GM19025 (cell line): ENCODE measurements around the gene PALLD.

Source experiments
- ATAC-seq: cut with Tn5 transposase; IDR thresholded peaks from one replicate; pipeline ENCODE4 v1.9.1; 2021; ENCODE audit warnings: mild to moderate bottlenecking, low read depth, moderate library complexity; ENCODE audit not compliant: unreplicated experiment

Gene PALLD

GRCh38 chr4:168854350-168854921 is 357.6 kb downstream of the PALLD start:
- ATAC-seq: no peak

DNA sequence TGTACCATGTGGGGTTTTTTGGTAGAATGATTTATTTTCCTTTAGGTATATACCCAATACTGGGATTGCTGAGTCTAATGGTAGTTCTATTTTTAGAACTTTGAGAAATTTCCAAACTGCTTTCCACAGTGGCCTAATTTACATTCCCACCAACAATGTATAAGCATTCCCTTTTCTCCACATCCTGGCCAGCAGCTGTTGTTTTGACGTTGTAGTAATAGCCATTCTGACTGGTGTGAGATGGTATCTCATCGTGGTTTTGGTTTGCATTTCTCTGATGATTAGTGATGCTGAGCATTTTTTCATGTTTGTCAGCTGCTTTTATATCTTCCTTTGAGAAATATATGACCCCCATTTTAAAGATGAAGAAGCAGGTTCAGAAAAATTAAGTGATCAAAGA is 359.5 kb downstream of the PALLD start:
- ATAC-seq: no peak

- ATAC-seq: no peak
Observed at GRCh38 chr4:168857009-168857408, 360.2 kb downstream of the PALLD start.

DNA sequence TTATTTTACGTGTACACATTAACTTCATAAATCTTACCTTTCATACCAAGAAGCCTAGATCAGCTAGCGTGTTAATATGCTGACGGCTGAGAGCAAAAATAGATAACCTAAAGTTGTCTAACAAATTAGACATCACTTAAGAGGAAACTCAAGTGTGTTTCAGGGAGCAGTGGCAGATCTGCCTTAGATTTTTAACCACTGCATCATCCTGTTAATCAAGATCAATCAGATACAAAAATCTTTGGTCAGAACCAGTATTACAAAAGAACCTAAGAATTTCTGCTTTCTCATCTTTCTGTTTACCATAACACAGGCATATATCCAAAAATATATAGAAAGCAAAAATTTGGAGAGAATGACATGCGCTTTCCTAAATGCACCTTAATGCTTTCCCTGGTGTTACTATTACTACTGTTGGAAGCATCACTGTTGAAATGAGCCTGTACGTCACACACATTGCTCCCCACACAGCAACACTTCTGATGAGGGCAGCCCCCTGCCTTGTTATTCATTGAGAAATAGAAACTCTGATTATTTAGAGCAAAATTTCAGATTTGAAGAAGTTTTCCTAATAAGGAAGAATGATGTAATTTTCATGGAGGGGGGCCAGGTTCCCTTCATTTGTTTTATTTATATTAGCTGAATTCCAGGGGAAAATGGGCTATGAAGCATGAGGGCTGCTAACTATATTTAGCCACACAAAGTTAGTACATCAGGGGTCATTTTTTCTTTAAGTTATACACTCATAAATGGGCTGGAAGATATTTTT is 360.9 kb downstream of the PALLD start:
- no peak for ATAC-seq

DNA sequence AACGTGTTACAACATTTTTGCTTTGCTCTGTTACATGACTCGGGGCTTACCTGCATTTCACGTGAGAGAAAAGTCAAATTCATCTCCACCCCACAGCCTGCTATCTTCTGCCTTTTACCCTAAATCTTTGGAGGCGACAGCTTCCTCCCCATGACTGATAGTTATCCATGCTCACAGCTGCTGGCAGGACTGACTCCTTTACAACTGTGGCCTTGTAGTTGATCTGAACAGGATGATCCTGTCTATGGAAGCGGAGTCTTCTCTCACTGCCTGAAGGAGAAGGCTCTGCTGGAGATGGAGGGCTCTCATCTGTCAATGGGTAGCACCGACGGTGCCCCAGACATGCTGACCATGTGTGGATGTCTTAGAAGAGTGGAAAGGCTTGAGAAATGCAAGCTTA is 362.2 kb downstream of the PALLD start:
- no peak for ATAC-seq

DNA sequence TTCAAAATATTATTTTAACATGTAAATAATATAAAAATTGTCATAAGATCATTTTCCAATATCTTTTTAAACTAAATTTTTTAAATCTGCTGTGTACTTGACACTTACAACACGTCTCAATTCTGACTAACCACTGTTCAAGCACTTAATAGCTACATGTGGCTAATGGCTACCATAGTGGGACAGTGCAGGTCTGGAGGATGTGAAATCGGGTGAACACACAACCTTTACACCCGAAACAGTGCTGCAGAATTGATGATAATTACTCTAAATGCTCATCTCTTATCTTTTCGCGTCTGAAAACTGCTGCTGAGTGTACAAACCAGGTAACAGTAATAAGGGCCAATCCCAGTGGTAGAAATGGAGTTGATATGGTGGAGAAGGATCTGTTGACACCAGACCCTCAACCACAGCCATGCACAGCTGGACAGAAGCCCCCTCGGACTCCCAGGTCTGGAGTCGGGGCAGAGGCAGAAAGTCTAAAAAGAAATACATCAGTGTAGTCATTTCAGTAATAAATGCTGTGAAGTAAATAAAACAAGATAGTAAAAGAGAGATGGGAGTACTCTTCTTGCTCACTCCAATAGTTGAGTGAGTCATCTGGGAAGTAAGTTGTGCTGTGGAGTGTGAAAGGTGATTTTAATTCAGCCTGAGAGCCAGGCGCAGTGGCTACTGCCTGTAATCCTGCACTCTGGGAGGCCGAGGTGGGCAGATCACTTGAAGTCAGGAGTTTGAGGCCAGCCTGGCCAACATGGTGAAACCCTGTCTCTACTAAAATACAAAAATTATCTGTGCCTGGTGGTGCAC is 363.2 kb downstream of the PALLD start:
- peak; percentile 92 for ATAC-seq

- no peak for ATAC-seq
Observed at GRCh38 chr4:168860827-168861226, 364.0 kb downstream of the PALLD start.

DNA sequence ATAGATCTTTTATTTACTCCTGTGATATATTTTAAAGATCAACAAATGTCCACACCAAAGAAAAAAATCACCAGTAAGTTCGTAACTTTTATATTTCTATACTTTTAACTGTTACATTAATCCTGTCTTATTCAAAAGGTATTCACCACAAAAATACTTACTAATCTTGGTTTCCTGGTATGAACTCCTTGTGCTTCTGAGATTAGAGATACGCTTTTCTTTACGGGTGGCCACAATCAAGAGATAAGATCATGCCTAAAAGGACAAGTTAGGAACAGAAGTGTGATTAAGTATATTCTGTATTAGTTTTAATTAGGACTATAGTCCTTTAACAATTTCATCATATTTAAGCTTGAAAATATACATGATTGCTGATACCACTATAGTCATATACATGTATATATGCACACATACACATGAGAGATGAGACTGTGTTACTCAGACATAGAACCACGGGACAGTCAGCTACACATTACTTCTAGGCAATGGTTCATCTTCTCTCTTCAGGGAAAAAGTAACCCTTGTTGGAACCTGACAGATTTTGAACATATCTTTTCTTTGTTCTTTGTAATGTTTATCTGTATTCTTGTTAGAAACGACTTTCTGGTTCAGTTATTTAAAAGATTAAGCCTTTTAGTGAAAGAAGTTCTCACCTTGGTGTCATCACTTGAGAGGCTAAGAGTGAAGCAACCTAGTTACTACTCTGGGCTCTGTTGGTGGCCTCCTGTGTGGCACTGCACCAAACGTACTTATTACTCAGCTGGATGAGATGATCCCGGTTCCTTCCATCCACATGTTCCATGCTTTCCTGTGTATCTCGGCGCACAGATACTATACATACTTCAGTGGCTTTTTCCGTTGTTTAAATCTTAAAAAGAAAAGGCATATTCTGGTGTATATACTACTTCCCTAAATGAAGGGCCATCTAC is 367.1 kb downstream of the PALLD start:
- no peak for ATAC-seq

DNA sequence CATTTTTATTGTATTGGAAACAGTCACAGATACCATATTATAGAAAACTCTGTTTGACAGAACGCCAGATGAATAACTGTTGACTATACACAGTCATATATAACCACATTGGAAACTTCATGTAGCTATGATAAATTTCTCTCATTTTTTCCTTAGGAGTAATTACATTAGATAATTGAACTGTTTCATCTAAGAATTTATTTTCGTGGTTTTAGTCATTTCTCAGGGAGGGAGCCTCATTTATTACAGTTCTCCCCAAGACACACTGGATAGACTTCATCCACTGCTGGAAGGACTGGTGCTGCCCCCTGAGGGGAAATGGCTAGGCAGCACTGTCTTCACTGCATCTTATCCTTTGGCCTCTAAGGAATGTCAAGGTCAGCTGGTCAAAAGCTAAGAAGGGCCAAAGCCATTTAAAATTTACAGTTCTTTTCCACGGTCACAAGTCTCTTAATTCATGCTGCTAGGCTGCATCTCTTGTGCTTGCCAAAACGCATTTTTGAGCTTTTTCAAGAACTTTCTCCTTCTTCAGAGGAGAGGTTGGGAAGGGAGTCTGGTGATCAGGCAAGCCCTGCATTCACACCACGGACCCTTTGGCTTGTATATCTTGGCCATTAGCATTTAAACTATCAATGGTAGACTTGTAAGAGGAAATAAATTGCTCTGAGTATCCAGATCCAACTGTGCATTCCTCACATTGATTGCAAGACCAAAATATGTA is 368.1 kb downstream of the PALLD start:
- ATAC-seq: no peak

DNA sequence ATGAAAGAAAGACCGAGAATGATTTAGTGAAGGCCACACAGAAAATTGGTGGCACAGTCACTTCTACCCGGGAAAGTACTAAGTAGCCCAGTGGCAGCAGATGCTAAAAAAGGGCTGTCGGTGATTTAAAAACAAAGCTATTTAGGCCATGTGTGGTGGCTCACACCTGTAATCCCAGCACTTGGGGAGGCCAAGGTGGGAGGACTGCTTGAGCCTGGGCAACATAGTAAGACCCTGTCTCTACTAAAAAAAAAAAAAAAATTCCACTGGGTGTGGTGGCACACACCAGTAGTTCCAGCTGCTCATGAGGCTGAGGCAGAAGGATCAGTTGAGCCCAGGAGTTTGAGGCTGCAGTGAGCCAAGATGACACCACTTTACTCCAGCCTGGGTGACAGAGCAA is 369.0 kb downstream of the PALLD start:
- ATAC-seq: no peak

DNA sequence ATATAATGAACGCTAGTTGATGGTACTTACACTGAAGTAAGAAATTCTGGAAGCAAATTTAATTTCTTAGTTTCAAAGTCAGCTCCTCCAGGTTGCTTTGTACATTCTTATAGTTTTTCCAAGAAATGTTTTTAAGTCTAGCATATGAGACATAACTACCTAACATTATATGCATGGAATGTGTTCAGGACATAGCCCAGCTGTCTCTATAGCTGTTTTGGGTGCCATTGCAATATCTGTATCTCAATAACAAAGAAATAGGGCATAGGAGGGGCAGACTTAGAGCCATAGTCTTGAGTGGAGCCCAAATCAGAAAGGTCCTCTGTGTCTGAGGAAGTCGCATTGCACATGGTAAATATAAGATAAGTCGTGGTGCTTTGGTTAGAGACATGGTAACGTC is 369.8 kb downstream of the PALLD start:
- no peak for ATAC-seq

- no peak for ATAC-seq
Observed at GRCh38 chr4:168867128-168867527, 370.3 kb downstream of the PALLD start.

DNA sequence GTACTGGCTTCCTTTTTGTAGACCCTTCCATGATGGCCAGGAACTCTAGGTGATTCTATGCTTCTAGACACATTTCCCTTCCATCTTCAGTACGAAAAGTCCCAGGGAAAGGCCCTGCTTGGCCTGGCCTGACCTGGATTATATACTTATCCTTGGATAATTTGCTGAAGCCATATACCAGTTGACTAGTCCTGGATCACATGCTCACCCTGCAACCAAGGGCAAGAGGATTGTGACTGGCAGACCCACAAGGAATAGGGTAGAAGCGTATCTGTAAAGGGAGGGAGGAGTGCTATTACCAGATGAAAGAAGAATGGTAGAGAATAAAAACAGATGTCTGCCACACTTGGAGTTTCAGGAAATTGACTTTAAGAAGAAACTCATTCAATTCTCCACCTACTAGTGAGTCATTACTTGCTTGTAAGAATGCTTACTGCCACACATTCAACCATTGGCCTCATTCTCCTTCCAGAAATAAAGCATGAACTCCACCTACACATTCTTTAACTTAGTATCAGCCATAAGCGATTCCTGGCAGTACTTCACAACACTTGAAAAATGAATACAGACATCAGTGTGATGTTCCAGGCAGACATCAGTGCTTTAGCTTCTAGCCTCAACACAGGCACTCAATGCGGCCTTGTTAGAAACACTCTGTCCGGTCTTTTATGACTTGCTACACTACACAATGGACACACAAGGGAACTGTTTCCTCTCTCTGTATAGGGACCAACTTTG is 371.4 kb downstream of the PALLD start:
- no peak for ATAC-seq

DNA sequence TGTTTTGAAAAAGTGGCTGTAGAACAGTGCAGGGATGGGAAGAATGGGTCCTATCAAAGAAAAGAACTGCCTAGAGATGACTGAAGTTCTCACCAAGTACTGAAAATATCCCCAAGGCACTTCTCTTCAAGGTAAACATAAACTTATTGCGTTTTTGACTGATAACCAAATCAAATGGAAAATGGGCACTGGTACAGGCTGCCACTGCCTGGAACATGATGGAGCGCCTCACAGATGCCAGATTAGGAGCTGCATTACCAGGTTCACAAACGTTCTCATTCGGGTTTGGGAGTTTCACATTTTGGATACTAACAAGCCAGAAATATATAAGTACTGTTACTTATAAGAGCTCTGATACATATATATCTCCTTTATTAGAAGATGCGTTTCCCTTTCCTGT is 371.9 kb downstream of the PALLD start:
- no peak for ATAC-seq

DNA sequence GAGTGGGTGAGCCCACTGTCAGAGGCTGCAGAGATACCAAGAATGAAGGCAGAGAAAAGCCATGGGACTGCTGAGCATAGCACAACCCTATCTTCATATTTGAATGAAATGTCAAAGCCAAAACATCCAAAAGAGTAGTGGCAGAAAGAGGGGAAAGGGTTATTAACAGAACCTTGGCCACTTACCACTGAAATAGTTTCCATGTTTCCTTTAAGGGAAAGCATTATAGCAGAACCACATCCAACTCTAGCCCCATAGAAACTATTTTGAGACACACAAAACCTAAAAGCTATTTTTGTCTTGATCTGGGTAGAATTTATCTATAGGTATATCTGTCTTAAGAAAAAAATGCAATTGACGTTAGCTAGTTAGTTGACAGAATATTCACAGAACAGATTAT is 373.2 kb downstream of the PALLD start:
- ATAC-seq: no peak

DNA sequence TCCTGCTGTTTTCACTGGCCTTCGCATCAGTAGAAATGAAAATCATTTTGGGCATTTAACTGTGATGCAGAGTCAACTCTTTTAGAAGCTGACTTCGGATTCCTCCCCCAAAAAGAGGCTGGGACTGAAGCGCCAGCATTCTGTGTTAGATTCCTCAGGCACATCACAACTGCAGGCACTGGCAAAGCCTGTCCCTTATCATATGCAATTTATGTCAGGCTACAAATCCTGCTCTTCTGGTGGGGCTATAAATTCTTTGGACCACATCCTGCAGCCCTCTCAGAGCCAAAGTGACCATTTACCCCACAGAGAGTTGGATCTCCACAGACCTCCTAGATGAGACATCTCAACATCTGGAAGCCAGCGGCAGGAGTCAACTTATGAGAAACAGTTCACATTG is 374.8 kb downstream of the PALLD start:
- ATAC-seq: no peak

DNA sequence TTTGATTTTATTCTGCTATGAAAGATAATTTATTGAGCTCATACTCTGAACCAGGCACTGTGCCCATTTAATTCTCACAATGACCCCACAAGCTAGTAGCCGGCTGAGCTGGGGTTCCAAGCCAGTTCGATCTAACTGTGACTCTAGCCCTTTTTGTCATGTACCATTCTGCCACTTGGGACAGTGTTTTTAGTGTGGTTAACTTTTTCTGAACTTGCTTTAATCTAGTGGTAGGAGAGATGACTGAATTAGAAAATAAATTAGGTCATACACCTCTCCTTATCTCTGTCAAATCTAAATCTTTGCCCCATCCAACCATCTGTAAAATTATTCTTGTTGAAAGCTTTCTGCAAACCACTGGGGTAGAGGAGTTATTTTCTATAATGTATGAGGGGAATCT is 377.2 kb downstream of the PALLD start:
- no peak for ATAC-seq

- ATAC-seq: no peak
Observed at GRCh38 chr4:168876106-168876505, 379.3 kb downstream of the PALLD start.
